ENCODE measurements around the gene TNMD. TPM values are rescaled to one million over a fixed set of nuclear protein-coding genes. Genes with fewer than 3 reads are reported as not detected.
A peak's percentile ranks its signal among the peaks of the same experiment; 100 is the strongest.

Gene TNMD
- total and polyA plus RNA-seq, 2 of the 8 experiments (the other 6 are each of a cell fraction or from before 2014, with no cell fraction given) = 1.4 to 2.1 TPM

DNA sequence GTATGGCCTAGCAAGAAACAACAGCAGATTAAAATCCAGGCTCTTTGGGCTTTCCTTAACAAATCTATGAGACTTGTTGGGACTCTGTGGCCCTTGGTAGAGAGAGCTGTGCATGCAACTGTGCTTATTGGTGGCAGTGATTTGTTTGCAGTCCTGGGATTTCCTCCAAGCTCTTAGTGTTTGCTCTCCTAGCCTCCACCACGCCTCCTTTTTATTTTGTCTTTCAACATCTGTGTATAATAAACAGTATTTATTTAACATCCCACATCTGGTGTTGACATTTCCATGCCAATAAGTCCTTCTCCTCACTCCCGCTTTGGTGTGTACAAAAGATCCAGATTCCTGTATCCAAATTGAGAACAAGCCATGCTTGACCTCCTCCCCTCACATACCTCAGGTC lies 3.1 kb downstream of the TNMD start:
- ChIA-PET CTCF (ENCODE audit: partially characterized antibody) (interaction anchor here (1.3 kb wide), 1 partner anchor 76 kb away, joined by 5 read pairs; no protein-coding TSS in a partner anchor), POLR2A (ENCODE audit: partially characterized antibody) (no interaction called here)
- peak; percentile 32 for FAIRE-seq
- H3K36me3 ChIP-seq (ENCODE audit: control insufficient read depth in 2 of 4, insufficient read depth in 4 of 4, low read length in 3 of 4) = no peaks in the 10 kb centered on the region
- H3K56ac ChIP-seq (replicated peaks; ENCODE audit: insufficient read length, low read depth, low read length) = no peak overlapping the region
- TF ChIP-seq GTF2F1 (IDR thresholded peaks at IDR 0.05; ENCODE audit: borderline replicate concordance, low read depth, low read length) = no peak
- TF ChIP-seq KDM5A (IDR thresholded peaks at IDR 0.05; ENCODE audit: low read length) = no peak
- no peak overlapping the region for H2BK12ac ChIP-seq (ENCODE audit: low read depth, low read length)
- no peak overlapping the region for H2BK20ac ChIP-seq (ENCODE audit: low read length)
- no peaks in the 10 kb centered on the region for H3K79me1 ChIP-seq (ENCODE audit: low read depth, low read length)
- no peak overlapping the region for H3K4me2 ChIP-seq (ENCODE audit: insufficient read depth in 1 of 2, low read depth in 2 of 2, low read length in 2 of 2)
- no peak overlapping the region for H4K91ac ChIP-seq (replicated peaks; ENCODE audit: insufficient read length, low read length)
- no peak overlapping the region for H3K9ac ChIP-seq (replicated peaks in 1 of 4; ENCODE audit: extremely low read depth in 1 of 4, low read depth in 3 of 4, low read length in 3 of 4)
- no peaks in the 10 kb centered on the region for H4K20me1 ChIP-seq (replicated peaks in 1 of 2; ENCODE audit: control insufficient read depth in 1 of 2, insufficient read depth in 2 of 2, low read length in 2 of 2)
- DNase-seq (ENCODE audit: low read depth in 1 of 2, low spot score in 2 of 2) = no peak
- no peak overlapping the region for H2BK5ac ChIP-seq (ENCODE audit: low read depth, low read length)
- H4K5ac ChIP-seq (ENCODE audit: insufficient read length, low read depth, low read length) = no peak overlapping the region
- H3K79me2 ChIP-seq (ENCODE audit: control insufficient read depth in 1 of 2, insufficient read depth in 2 of 2, low read length in 2 of 2) = no peaks in the 10 kb centered on the region
- no peak overlapping the region for H3K23ac ChIP-seq (ENCODE audit: insufficient read length)
- H3K18ac ChIP-seq (ENCODE audit: extremely low read depth, low read length) = no peak overlapping the region
- H3K9me3 ChIP-seq (ENCODE audit: insufficient read depth in 2 of 2, low read depth in 1 of 2, low read length in 1 of 2) = no peaks in the 10 kb centered on the region
- H3K23me2 ChIP-seq (ENCODE audit: low read depth, low read length) = no peaks in the 10 kb centered on the region
- no peak overlapping the region for H2AFZ ChIP-seq (ENCODE audit: low read length)
- H3K27ac ChIP-seq (ENCODE audit: low read depth, low read length) = no peak overlapping the region
- H3K4me1 ChIP-seq (replicated peaks in 1 of 4; ENCODE audit: control insufficient read depth in 3 of 4, insufficient read depth in 4 of 4, low read length in 3 of 4) = no peaks in the 10 kb centered on the region; a peak in 1 of 7 replicates
- 85% methylated on average over 2 of the region's 2 CpGs; no CpG with 5 or more reads in 1 of the 2 experiments for WGBS, 2 experiments (ENCODE audit: extremely low coverage in 1 of 2, insufficient coverage in 1 of 2, insufficient read length in 1 of 2, insufficient replicate concordance in 2 of 2, low coverage in 1 of 2, low lambda C conversion rate in 2 of 2, missing lambda C conversion rate in 1 of 2)
- H2BK120ac ChIP-seq (replicated peaks; ENCODE audit: low read depth, low read length) = no peak overlapping the region
- H2BK15ac ChIP-seq (ENCODE audit: low read length) = no peak overlapping the region
- H4K8ac ChIP-seq (ENCODE audit: extremely low read depth, insufficient read depth, low read length) = no peak overlapping the region
- no peak overlapping the region for H3K14ac ChIP-seq (ENCODE audit: insufficient read length)
- no peak overlapping the region for H3K4ac ChIP-seq (replicated peaks; ENCODE audit: insufficient read length, low read depth, low read length)
- H2AK5ac ChIP-seq (ENCODE audit: low read depth, low read length) = no peak overlapping the region
- H3K4me3 ChIP-seq (ENCODE audit: extremely low read depth in 1 of 4, insufficient read depth in 2 of 4, low read depth in 3 of 4, low read length in 4 of 4) = no peak overlapping the region
- H3K27me3 ChIP-seq (replicated peaks in 1 of 4; ENCODE audit: control insufficient read depth in 3 of 4, extremely low read depth in 1 of 4, insufficient read depth in 3 of 4, low read length in 3 of 4) = no peaks in the 10 kb centered on the region

All from H1 (cell line).